K562 (cell line): ENCODE data around the gene TAOK2. TPM values are rescaled to one million over a fixed set of nuclear protein-coding genes. Genes with fewer than 3 reads are reported as not detected.

Experiments used
- ATAC-seq: fragments of 200-7000 bp; cut with Tn5 transposase; 3 replicates; pipeline ENCODE4 v1.9.1; 2020; ENCODE audit warnings: moderate library complexity
- BruUV-seq: library from RNA; stranded (reverse); fragments of 400-500 nt; replicated peaks from 2 replicates; lab custom pipeline; 2021; lab: Mats Ljungman, UMichigan
- CTCF ChIA-PET: fragments of 300-600 bp; formaldehyde crosslinking; extraction: SDS; loops from one replicate; lab custom pipeline; 2021; ENCODE audit warnings: low intra/inter-chr PET ratio; lab: Yijun Ruan, JAX
- POLR2A ChIA-PET: fragments of 300-600, 350-650 bp; sonication (Branson Sonifier 250); formaldehyde crosslinking; extraction: SDS; loops from one replicate; lab custom pipeline; 2021; ENCODE audit warnings: antibody characterized with exemption, inconsistent platforms; lab: Yijun Ruan, JAX
- DNase-seq, 4 experiments: peaks; one replicate each; pipeline versions ENCODE4 v3.0.0 to v3.0.0-alpha.2; 2011 to 2018; ENCODE audit warnings: low spot score in 3 of 4, mixed read lengths in 3 of 4; ENCODE audit errors: extremely low read depth in 1 of 4
- FAIRE-seq: peaks from 2 replicates; lab custom pipeline; 2011; peaks lifted over from hg19 to GRCh38; lab: Jason Lieb, UNC
- H2AFZ ChIP-seq: 2 replicates; pipeline ENCODE4 v1.6.0; 2011; ENCODE audit warnings: low read depth, low read length, control low read depth, inconsistent platforms
- H3K27ac ChIP-seq: fragments of 200-600 bp; 3 replicates; pipeline ENCODE4 v1.8.0; 2011; ENCODE audit warnings: low read depth, mild to moderate bottlenecking, control low read depth, inconsistent platforms, low read length, moderate library complexity, mixed read lengths; ENCODE audit errors: extremely low read depth
- H3K27me3 ChIP-seq, 2 experiments: fragments of 300-600 bp in 1 of 2; 2 replicates in 1 of 2; 3 replicates in 1 of 2; pipeline versions ENCODE4 v1.6.0 to v1.8.0; 2011; ENCODE audit warnings: inconsistent platforms in 2 of 2, low read length in 2 of 2, mild to moderate bottlenecking in 1 of 2, mixed read lengths in 1 of 2, moderate library complexity in 1 of 2; ENCODE audit not compliant: control insufficient read depth in 2 of 2, insufficient read depth in 2 of 2
- H3K36me3 ChIP-seq: fragments of 300-600 bp; 3 replicates; pipeline ENCODE4 v1.8.0; 2011; ENCODE audit warnings: mild to moderate bottlenecking, low read length, inconsistent platforms; ENCODE audit not compliant: control insufficient read depth, insufficient read depth
- H3K4me1 ChIP-seq, 2 experiments: fragments of 200-600 bp in 1 of 2; replicated peaks in 1 of 2; 2 replicates in 1 of 2; 3 replicates in 1 of 2; pipeline versions ENCODE4 v1.5.1 to v1.8.0; 2011; ENCODE audit warnings: inconsistent platforms in 2 of 2, low read length in 2 of 2, mild to moderate bottlenecking in 1 of 2, mixed read lengths in 1 of 2, moderate library complexity in 1 of 2; ENCODE audit not compliant: control insufficient read depth in 2 of 2, insufficient read depth in 2 of 2
- H3K4me2 ChIP-seq: 2 replicates; pipeline ENCODE4 v1.6.1; 2011; ENCODE audit warnings: low read length, control low read depth, inconsistent platforms, mixed read lengths; ENCODE audit not compliant: insufficient read depth
- H3K4me3 ChIP-seq: fragments of 200-600 bp; sonication (generic), shearing (Covaris generic); 2 replicates; pipeline ENCODE4 v1.5.1; 2016; ENCODE audit warnings: control low read depth, inconsistent platforms
- H3K79me2 ChIP-seq: fragments of 200-600 bp; 3 replicates; pipeline ENCODE4 v1.8.0; 2011; ENCODE audit warnings: low read length, inconsistent platforms; ENCODE audit not compliant: control insufficient read depth, insufficient read depth
- H3K9ac ChIP-seq, 2 experiments: 2 replicates each; pipeline versions ENCODE4 v1.6.0 to v1.6.1; 2011; ENCODE audit warnings: low read depth in 2 of 2, low read length in 2 of 2, control low read depth in 1 of 2, inconsistent platforms in 1 of 2, mild to moderate bottlenecking in 1 of 2, mixed read lengths in 1 of 2; ENCODE audit not compliant: insufficient read depth in 1 of 2
- H3K9me1 ChIP-seq: one replicate; pipeline ENCODE4 v1.6.0; 2011; ENCODE audit warnings: inconsistent platforms, mild to moderate bottlenecking, low read length, moderate library complexity; ENCODE audit not compliant: control insufficient read depth, insufficient read depth
- H3K9me3 ChIP-seq: replicated peaks from 2 replicates; pipeline ENCODE4 v1.5.1; 2011; ENCODE audit warnings: low read depth, low read length, inconsistent platforms; ENCODE audit not compliant: control insufficient read depth, insufficient read depth
- H4K20me1 ChIP-seq: replicated peaks from 2 replicates; pipeline ENCODE4 v1.6.1; 2011; ENCODE audit warnings: low read length, inconsistent platforms, mixed read lengths; ENCODE audit not compliant: control insufficient read depth, insufficient read depth
- BRD9 ChIP-seq: fragments of 450-650 bp; IDR thresholded peaks from 2 replicates; pipeline ENCODE4 v1.6.1; 2018; ENCODE audit warnings: low read depth; ENCODE audit not compliant: partially characterized antibody
- FOXK2 ChIP-seq, 2 experiments: fragments of 450-650 bp; IDR thresholded peaks in 1 of 2; conservative IDR thresholded peaks in 1 of 2; 2 replicates each; pipeline ENCODE4 v1.6.1; 2016; ENCODE audit warnings: low read depth in 2 of 2, mild to moderate bottlenecking in 1 of 2
- MXI1 ChIP-seq: IDR thresholded peaks from 2 replicates; pipeline ENCODE4 v1.6.1; 2011; ENCODE audit warnings: low read depth, mild to moderate bottlenecking, improper control_type of control experiment, low read length
- TAF9B ChIP-seq: fragments of 450-650 bp; IDR thresholded peaks from 2 replicates; pipeline ENCODE4 v1.6.1; 2018; ENCODE audit warnings: mild to moderate bottlenecking; ENCODE audit not compliant: partially characterized antibody
- TRIM24 ChIP-seq, 2 experiments: fragments of 450-650 bp; IDR thresholded peaks; 2 replicates each; pipeline ENCODE4 v1.6.1; 2016
- ZNF324 ChIP-seq: fragments of 250-450 bp; sonication (Bioruptor Pico); IDR thresholded peaks from 2 replicates; pipeline ENCODE4 v1.4.0; 2020; ENCODE audit warnings: mild to moderate bottlenecking
- ZNF444 ChIP-seq: fragments of 250-450 bp; sonication (Bioruptor Pico); IDR thresholded peaks from 2 replicates; pipeline ENCODE4 v1.4.0; 2020; ENCODE audit warnings: mild to moderate bottlenecking, moderate library complexity
- ZNF586 ChIP-seq: fragments of 450-650 bp; formaldehyde crosslinking; conservative IDR thresholded peaks from 2 replicates; pipeline ENCODE4 v1.4.0; 2020; ENCODE audit warnings: mild to moderate bottlenecking, moderate library complexity
- WGBS: fragments of 100-300 bp; shearing (Covaris generic); methylation state at CpG from one replicate; pipeline ENCODE4 v1.1.6; 2016; ENCODE audit warnings: low coverage, mixed read lengths; ENCODE audit not compliant: insufficient coverage; ENCODE audit errors: missing lambda C conversion rate; 5-methylcytosine and 5-hydroxymethylcytosine counted together
- in situ Hi-C: fragments of 300-500 bp; cut with MboI; formaldehyde crosslinking; loops from 4 replicates; pipeline ENCODE4 v1.15.0; 2018; ENCODE audit warnings: inconsistent platforms, mixed read lengths
- intact Hi-C: fragments of 100-400 bp; cut with micrococcal nuclease; formaldehyde crosslinking; loops from 2 replicates; pipeline ENCODE4 v1.14.2; 2022
- polyA plus RNA-seq, 8 experiments: library from polyadenylated mRNA; depleted of rRNA in 4 of 8; stranded (reverse) in 5 of 8; unstranded in 3 of 8; fragments of >200 nt; fragmentation: Nextera tagmentation in 2 of 8; fragmentation: Illumina TruSeq in 1 of 8; extraction: Ambion mirVana in 2 of 8; extraction: Trizol in 1 of 8; gene quantifications; 2 replicates each; pipeline versions ENCODE4 v1.2.1 to v1.2.3, GENCODE V29; 2011 to 2014; ENCODE audit warnings: inconsistent platforms in 1 of 8, missing spikeins in 1 of 8
- total RNA-seq, 7 experiments: library from RNA; depleted of rRNA in 6 of 7; stranded (reverse); fragments of >200 nt in 6 of 7; fragmentation: Illumina TruSeq in 2 of 7; extraction: Trizol in 2 of 7; gene quantifications; 2 replicates each; pipeline versions ENCODE4 v1.2.1 to v1.2.3, GENCODE V29; 2011 to 2021; ENCODE audit warnings: low replicate concordance in 1 of 7
- TF ChIP-seq, protein P1 (sequence below), 3 experiments: IDR thresholded peaks in 2 of 3; conservative IDR thresholded peaks in 1 of 3; 2 replicates each; pipeline ENCODE4 v1.5.1; 2011 to 2012; ENCODE audit warnings: low read length in 3 of 3, mild to moderate bottlenecking in 3 of 3, control low read depth in 2 of 3, improper control_type of control experiment in 1 of 3, inconsistent platforms in 1 of 3, low read depth in 1 of 3, mixed read lengths in 1 of 3, moderate library complexity in 1 of 3; ENCODE audit not compliant: insufficient read depth in 2 of 3
- TF ChIP-seq, protein P2 (sequence below): sonication (generic); formaldehyde crosslinking; IDR thresholded peaks from 2 replicates; pipeline ENCODE4 v1.8.0; 2023; ENCODE audit warnings: mild to moderate bottlenecking, missing genetic modification reagents
- TF ChIP-seq, protein P3 (sequence below): fragments of 450-650 bp; IDR thresholded peaks from 2 replicates; pipeline ENCODE4 v1.6.1; 2017; ENCODE audit warnings: mild to moderate bottlenecking, moderate library complexity

TAOK2 gene
- total and polyA plus RNA-seq, 9 of the 15 experiments (the other 6 are each of a cell fraction or from before 2014, with no cell fraction given) = 0.10 to 41.8 (median 13.7) TPM

DNA sequence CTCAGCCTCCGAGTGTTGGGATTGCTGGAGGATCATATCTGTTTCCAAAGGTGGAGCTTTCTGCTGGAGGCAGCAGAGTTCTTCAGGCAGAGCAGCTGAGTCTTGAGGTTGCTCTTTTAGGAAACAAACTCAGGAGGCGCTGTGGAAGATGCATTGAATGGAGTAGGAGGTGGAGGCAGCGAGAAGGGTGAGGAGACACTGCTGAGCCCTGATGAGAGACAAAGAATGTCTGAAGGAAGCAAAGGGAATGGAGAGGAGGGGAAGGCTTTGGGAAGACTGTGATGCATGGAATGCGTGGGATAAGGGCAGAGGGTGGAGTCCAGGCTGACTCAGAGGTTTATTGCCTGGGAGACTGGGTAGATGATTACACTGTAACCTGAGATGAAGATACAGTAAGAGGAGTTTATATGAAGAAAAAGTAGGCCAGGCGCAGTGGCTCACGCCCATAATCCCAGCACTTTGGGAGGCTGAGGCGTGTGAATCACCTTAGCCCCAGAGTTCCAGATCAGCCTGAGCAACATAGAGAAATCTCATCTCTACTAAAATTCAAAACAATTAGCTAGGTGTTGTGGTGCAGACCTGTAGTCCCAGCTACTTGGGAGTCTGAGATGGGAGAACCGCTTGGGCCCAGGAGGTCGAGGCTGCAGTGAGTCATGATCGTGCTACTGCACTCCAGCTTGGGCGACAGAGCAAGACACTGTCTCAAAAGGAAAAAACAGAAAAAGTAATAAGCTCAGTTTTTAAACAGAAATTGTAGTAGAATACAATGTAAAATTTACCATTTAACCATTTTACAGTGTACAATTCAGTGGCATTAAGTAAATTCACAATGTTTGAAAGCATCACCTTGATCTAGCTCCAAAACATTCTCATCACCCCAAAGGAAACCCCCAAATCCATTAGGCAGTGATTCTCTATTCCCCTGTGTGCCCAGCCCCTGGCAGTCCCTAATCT, 29.5 kb upstream of the TAOK2 start (continued):
- TF ChIP-seq MXI1 (no peak), FOXK2 (conservative IDR thresholded peaks at IDR 0.05 in 1 of 2, IDR thresholded peaks at IDR 0.05 in 1 of 2; ENCODE audit: low read depth in 2 of 2) (peak in 1 of 2 experiments; percentile 14; a peak in 1 of 4 replicates), ZNF444 (CRISPR knock-in tag) (no peak), BRD9 (no peak)
- TF ChIP-seq, protein P1, sequence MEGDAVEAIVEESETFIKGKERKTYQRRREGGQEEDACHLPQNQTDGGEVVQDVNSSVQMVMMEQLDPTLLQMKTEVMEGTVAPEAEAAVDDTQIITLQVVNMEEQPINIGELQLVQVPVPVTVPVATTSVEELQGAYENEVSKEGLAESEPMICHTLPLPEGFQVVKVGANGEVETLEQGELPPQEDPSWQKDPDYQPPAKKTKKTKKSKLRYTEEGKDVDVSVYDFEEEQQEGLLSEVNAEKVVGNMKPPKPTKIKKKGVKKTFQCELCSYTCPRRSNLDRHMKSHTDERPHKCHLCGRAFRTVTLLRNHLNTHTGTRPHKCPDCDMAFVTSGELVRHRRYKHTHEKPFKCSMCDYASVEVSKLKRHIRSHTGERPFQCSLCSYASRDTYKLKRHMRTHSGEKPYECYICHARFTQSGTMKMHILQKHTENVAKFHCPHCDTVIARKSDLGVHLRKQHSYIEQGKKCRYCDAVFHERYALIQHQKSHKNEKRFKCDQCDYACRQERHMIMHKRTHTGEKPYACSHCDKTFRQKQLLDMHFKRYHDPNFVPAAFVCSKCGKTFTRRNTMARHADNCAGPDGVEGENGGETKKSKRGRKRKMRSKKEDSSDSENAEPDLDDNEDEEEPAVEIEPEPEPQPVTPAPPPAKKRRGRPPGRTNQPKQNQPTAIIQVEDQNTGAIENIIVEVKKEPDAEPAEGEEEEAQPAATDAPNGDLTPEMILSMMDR (IDR thresholded peaks at IDR 0.05 in 2 of 3, conservative IDR thresholded peaks at IDR 0.05 in 1 of 3; ENCODE audit: insufficient read depth in 2 of 3, low read depth in 1 of 3, low read length in 3 of 3) = peak; percentile 59 to 73 (median 71)

DNA sequence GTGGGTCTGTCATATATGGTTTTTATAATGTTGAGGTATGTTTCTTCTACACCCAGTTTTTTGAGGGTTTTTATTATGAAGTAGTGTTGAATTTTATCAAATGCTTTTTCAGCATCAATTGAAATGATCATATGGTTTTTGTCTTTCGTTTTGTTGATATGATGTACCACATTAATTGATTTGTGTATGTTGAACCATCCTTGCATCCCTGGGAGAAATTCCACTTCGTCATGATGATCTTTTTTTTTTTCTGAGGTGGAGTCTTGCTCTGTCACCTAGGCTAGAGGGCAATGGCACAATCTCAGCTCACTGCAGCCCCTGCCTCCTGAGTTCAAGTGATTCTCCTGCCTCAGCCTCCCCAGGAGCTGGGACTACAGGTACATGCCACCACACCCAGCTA, 25.8 kb upstream of the TAOK2 start:
- POLR2A ChIA-PET = no interaction called here

More for the DNA sequence above, 25.8 kb upstream of the TAOK2 start:
- Histone ChIP-seq H3K4me3 (no peak overlapping the region), H3K4me1 (peaks cover 16 to 26% of the 10 kb centered on the region in 2 experiments), H3K79me2 (no peaks in the 10 kb centered on the region), H4K20me1 (peaks cover 5% of the 10 kb centered on the region; the same call in 1 of the 2 replicates), H2AFZ (no peak overlapping the region), H3K9me1 (no peaks in the 10 kb centered on the region), H3K9me3 (peaks cover 9% of the 10 kb centered on the region), H3K9ac (no peak overlapping the region), H3K27me3 (no peaks in the 10 kb centered on the region), H3K27ac (no peak overlapping the region), H3K36me3 (no peaks in the 10 kb centered on the region), H3K4me2 (no peak overlapping the region)
- intact Hi-C loops (no loop called here), in situ Hi-C loops (no loop called here)
- no TSS peak for BruUV-seq
- FAIRE-seq (no peak), DNase-seq (no peak), ATAC-seq (no peak)
- CTCF ChIA-PET = no interaction called here
- TF ChIP-seq, protein P2, sequence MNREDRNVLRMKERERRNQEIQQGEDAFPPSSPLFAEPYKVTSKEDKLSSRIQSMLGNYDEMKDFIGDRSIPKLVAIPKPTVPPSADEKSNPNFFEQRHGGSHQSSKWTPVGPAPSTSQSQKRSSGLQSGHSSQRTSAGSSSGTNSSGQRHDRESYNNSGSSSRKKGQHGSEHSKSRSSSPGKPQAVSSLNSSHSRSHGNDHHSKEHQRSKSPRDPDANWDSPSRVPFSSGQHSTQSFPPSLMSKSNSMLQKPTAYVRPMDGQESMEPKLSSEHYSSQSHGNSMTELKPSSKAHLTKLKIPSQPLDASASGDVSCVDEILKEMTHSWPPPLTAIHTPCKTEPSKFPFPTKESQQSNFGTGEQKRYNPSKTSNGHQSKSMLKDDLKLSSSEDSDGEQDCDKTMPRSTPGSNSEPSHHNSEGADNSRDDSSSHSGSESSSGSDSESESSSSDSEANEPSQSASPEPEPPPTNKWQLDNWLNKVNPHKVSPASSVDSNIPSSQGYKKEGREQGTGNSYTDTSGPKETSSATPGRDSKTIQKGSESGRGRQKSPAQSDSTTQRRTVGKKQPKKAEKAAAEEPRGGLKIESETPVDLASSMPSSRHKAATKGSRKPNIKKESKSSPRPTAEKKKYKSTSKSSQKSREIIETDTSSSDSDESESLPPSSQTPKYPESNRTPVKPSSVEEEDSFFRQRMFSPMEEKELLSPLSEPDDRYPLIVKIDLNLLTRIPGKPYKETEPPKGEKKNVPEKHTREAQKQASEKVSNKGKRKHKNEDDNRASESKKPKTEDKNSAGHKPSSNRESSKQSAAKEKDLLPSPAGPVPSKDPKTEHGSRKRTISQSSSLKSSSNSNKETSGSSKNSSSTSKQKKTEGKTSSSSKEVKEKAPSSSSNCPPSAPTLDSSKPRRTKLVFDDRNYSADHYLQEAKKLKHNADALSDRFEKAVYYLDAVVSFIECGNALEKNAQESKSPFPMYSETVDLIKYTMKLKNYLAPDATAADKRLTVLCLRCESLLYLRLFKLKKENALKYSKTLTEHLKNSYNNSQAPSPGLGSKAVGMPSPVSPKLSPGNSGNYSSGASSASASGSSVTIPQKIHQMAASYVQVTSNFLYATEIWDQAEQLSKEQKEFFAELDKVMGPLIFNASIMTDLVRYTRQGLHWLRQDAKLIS = no peak
- peak; percentile 54 to 69 for TF ChIP-seq TRIM24 (IDR thresholded peaks at IDR 0.05)
- TF ChIP-seq ZNF586 (CRISPR knock-in tag) = no peak
- TF ChIP-seq TAF9B = no peak
- TF ChIP-seq, protein P3, sequence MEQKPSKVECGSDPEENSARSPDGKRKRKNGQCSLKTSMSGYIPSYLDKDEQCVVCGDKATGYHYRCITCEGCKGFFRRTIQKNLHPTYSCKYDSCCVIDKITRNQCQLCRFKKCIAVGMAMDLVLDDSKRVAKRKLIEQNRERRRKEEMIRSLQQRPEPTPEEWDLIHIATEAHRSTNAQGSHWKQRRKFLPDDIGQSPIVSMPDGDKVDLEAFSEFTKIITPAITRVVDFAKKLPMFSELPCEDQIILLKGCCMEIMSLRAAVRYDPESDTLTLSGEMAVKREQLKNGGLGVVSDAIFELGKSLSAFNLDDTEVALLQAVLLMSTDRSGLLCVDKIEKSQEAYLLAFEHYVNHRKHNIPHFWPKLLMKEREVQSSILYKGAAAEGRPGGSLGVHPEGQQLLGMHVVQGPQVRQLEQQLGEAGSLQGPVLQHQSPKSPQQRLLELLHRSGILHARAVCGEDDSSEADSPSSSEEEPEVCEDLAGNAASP = no peak
- TF ChIP-seq ZNF324 (CRISPR knock-in tag) = peak; percentile 81
- WGBS = 40% methylated on average over 2 of the region's 2 CpGs
